Right lobe of liver (tissue), 4 donors: ENCODE measurements around the gene ARHGAP40.

Experiments used
- POLR2A ChIP-seq: fragments of 450-650 bp; IDR thresholded peaks from one replicate; pipeline ENCODE4 v1.6.1; 2017; ENCODE audit warnings: antibody characterized with exemption, mild to moderate bottlenecking
- TF ChIP-seq, protein P1 (sequence below), 4 donors: fragments of 200-600 bp in 3 of 4; fragments of 450-650 bp in 1 of 4; IDR thresholded peaks; one replicate each; pipeline versions ENCODE4 v1.5.1 to v1.8.0; 2016 to 2022; ENCODE audit warnings: antibody characterized with exemption in 4 of 4, mild to moderate bottlenecking in 2 of 4
- donor health status: DM: no; HTN: no; CAD: no.
- donor health status: DM: no; HTN: no; CAD: no.
- donor health status: DM: no; HTN: yes; CAD: no.

DNA sequence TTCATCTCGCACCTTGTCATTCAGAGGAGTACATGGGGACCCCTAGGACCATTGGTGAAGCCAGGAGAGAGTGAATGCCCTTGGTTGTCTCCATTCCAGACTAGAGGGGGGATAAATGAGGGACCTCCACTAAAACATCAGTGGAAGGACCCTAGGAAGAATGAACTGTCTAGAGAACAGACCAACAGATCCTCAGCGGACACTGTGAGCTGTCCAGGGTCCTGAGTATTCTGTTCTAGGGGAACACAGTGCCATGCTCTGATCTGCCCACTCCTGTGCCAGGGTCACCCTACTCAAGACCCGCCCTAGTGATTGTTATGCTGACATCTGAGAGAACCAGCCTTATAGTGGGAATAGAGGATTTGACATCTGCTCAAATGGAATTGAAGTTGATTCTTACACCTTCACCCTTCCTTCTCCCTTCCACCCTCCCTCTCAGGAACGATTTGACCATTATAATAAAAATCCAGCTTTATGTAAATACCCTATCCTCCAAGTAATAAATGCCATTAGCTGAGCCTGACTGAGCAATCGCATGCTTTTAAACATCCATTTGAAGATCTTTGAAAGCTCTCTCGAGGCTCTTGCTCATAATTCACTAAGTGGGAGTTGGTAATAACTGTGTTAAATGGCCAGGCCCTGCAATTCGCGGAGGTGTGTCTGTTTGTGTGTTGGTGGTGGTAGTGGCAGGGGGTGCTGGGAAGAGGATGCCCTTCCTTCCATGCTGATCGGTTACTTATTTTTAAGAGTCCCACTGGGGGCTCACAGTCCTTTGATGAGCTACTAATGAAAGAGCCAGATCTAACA lies 79.1 kb downstream of the ARHGAP40 start:
- TF ChIP-seq, protein P1, sequence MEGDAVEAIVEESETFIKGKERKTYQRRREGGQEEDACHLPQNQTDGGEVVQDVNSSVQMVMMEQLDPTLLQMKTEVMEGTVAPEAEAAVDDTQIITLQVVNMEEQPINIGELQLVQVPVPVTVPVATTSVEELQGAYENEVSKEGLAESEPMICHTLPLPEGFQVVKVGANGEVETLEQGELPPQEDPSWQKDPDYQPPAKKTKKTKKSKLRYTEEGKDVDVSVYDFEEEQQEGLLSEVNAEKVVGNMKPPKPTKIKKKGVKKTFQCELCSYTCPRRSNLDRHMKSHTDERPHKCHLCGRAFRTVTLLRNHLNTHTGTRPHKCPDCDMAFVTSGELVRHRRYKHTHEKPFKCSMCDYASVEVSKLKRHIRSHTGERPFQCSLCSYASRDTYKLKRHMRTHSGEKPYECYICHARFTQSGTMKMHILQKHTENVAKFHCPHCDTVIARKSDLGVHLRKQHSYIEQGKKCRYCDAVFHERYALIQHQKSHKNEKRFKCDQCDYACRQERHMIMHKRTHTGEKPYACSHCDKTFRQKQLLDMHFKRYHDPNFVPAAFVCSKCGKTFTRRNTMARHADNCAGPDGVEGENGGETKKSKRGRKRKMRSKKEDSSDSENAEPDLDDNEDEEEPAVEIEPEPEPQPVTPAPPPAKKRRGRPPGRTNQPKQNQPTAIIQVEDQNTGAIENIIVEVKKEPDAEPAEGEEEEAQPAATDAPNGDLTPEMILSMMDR (IDR thresholded peaks at IDR 0.05): no peak
- TF ChIP-seq POLR2A: no peak
